Measurements from ENCODE around the gene SLC6A17. TPM values are rescaled to one million over a fixed set of nuclear protein-coding genes. Genes with fewer than 3 reads are reported as not detected.

SLC6A17 gene
- total RNA-seq, 1 donor from 2014 or later = 0.14 TPM

GRCh38 chr1:110148961-110149360, 1.3 kb upstream of the SLC6A17 start:
- no peak for DNase-seq (ENCODE audit: low read depth, low spot score)
- Mint-ChIP-seq H3K27ac (ENCODE audit: unreplicated experiment) (no peak overlapping the region), H3K4me1 (no peaks in the 10 kb centered on the region), H3K36me3 (ENCODE audit: low read depth) (no peaks in the 10 kb centered on the region), H3K9me3 (no peaks in the 10 kb centered on the region), H3K4me3 (no peak overlapping the region), H3K27me3 (ENCODE audit: low read depth) (peaks cover 31% of the 10 kb centered on the region)
- TF ChIP-seq, protein P1, sequence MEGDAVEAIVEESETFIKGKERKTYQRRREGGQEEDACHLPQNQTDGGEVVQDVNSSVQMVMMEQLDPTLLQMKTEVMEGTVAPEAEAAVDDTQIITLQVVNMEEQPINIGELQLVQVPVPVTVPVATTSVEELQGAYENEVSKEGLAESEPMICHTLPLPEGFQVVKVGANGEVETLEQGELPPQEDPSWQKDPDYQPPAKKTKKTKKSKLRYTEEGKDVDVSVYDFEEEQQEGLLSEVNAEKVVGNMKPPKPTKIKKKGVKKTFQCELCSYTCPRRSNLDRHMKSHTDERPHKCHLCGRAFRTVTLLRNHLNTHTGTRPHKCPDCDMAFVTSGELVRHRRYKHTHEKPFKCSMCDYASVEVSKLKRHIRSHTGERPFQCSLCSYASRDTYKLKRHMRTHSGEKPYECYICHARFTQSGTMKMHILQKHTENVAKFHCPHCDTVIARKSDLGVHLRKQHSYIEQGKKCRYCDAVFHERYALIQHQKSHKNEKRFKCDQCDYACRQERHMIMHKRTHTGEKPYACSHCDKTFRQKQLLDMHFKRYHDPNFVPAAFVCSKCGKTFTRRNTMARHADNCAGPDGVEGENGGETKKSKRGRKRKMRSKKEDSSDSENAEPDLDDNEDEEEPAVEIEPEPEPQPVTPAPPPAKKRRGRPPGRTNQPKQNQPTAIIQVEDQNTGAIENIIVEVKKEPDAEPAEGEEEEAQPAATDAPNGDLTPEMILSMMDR (conservative IDR thresholded peaks at IDR 0.05) = peak; percentile 59

DNA sequence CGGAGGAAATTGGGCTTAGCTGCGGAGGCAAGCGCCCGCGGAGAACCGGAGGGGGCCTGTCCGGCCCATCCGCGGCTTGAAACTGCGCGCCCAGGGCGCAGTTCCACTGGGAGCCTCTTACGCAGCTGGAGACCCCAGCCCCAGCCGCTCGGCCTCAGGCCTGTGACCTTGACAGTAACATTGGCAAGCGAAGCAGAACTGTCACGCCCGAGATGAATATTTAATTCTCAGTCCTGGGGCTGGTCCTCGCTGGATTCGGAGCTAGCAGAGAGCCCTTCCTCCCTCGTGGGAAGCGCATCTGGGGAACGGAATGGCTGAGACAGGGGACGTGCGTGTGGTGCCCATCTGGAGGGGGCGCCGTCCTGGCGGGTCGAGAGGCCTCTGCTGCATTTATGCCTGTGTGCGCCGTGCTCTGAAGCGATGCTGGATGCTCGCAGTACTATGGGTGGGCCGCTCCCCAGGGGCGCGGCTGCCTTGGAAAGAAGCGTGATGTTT, 928 bp downstream of the SLC6A17 start:
- Mint-ChIP-seq H3K4me3 (no peak overlapping the region), H3K9me3 (no peaks in the 10 kb centered on the region), H3K4me1 (no peaks in the 10 kb centered on the region), H3K36me3 (ENCODE audit: low read depth) (no peaks in the 10 kb centered on the region), H3K27ac (ENCODE audit: unreplicated experiment) (no peak overlapping the region), H3K27me3 (ENCODE audit: low read depth) (peaks cover 53% of the 10 kb centered on the region)
- DNase-seq (ENCODE audit: low read depth, low spot score) = no peak
- TF ChIP-seq, protein P1 (conservative IDR thresholded peaks at IDR 0.05) = no peak

DNA sequence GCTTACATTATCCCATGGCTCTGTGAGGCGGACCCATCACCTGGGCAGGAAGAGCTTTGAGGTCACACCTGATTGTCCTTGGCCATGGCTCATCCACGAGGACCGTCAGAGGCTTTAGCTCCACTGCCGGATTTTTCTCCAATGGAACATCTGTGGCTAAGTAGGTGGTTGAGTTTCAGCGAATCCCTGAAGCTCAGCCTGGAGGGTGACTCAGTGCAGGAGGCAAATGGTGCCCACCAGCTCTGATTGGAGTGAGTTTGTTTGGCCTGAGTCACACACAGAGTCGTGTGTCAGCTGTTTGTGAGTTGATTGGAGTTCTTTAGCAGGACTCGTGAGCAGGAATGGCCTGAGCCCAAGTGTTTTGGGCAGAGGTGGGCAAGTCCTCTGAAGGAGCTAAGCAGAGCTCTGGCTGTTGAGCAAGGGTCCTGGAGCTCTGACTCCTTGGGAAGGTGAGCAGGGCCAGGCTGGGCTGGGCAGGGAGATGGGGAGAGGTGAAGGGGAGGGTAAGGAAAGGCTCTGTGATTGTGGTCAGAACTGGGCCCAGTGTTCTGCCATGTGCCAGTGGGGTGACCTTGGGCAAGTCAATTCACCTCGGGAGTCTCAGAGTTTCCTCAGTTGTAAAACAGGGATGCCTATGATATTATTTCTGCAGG, 2.0 kb downstream of the SLC6A17 start:
- no peaks in the 10 kb centered on the region for H3K9me3 Mint-ChIP-seq
- no peak overlapping the region for H3K4me3 Mint-ChIP-seq
- H3K27ac Mint-ChIP-seq (ENCODE audit: unreplicated experiment) = no peak overlapping the region
- peaks cover 63% of the 10 kb centered on the region for H3K27me3 Mint-ChIP-seq (ENCODE audit: low read depth)
- no peak for DNase-seq (ENCODE audit: low read depth, low spot score)
- TF ChIP-seq, protein P1 (conservative IDR thresholded peaks at IDR 0.05) = no peak
- H3K36me3 Mint-ChIP-seq (ENCODE audit: low read depth) = no peaks in the 10 kb centered on the region
- no peaks in the 10 kb centered on the region for H3K4me1 Mint-ChIP-seq

GRCh38 chr1:110153407-110153950, 3.2 kb downstream of the SLC6A17 start:
- Mint-ChIP-seq H3K4me3 (no peak overlapping the region), H3K27me3 (ENCODE audit: low read depth) (peaks cover 70% of the 10 kb centered on the region), H3K9me3 (no peaks in the 10 kb centered on the region), H3K36me3 (ENCODE audit: low read depth) (no peaks in the 10 kb centered on the region), H3K27ac (ENCODE audit: unreplicated experiment) (no peak overlapping the region), H3K4me1 (no peaks in the 10 kb centered on the region)
- TF ChIP-seq, protein P1 (conservative IDR thresholded peaks at IDR 0.05) = no peak
- no peak for DNase-seq (ENCODE audit: low read depth, low spot score)

- Mint-ChIP-seq H3K9me3 (no peaks in the 10 kb centered on the region), H3K27ac (ENCODE audit: unreplicated experiment) (no peak overlapping the region), H3K4me3 (no peak overlapping the region), H3K27me3 (ENCODE audit: low read depth) (peaks cover 91% of the 10 kb centered on the region), H3K36me3 (ENCODE audit: low read depth) (no peaks in the 10 kb centered on the region), H3K4me1 (no peaks in the 10 kb centered on the region)
- DNase-seq (ENCODE audit: low read depth, low spot score) = peak; percentile 71
- TF ChIP-seq, protein P1 (conservative IDR thresholded peaks at IDR 0.05) = no peak
Measured at GRCh38 chr1:110155878-110156522, 5.7 kb downstream of the SLC6A17 start.

All from neural crest cell (in vitro differentiated cells).